IMR-90 (cell line): ENCODE measurements around the gene CTNNA2.

Source experiments
- CEBPB ChIP-seq: IDR thresholded peaks from 2 replicates; pipeline ENCODE4 v1.6.1; 2012; ENCODE audit warnings: low read depth, low read length, improper control_type of control experiment
- CTCF ChIP-seq: conservative IDR thresholded peaks from 2 replicates; pipeline ENCODE4 v1.5.1; 2012; ENCODE audit warnings: mild to moderate bottlenecking, low read depth, low read length, improper control_type of control experiment
- MAFK ChIP-seq: IDR thresholded peaks from 2 replicates; pipeline ENCODE4 v1.6.1; 2012; ENCODE audit warnings: low read depth, low read length, improper control_type of control experiment
- NFE2L2 ChIP-seq: fragments of 150-350 bp; IDR thresholded peaks from 2 replicates; pipeline ENCODE4 v1.6.1; 2016; ENCODE audit warnings: low read depth, mild to moderate bottlenecking, low read length
- RAD21 ChIP-seq: IDR thresholded peaks from 2 replicates; pipeline ENCODE4 v1.6.1; 2012; ENCODE audit warnings: low read length, improper control_type of control experiment

- TF ChIP-seq CTCF, result no peak
- no peak for TF ChIP-seq NFE2L2
- no peak for TF ChIP-seq CEBPB
- no peak for TF ChIP-seq RAD21
- TF ChIP-seq MAFK, result no peak
Measured at GRCh38 chr2:80141007-80141726, 628.3 kb downstream of the CTNNA2 start.
